Fibroblast of skin of right quadriceps (primary cell): Measurements from ENCODE around the gene SH2D5.
"Not testable (repeated sequence)": the region's sequence is repeated elsewhere in the genome, so short reads cannot be mapped to it uniquely, and the experiment has no call there.

ENCODE experiments used
- DNase-seq: peaks from one replicate; pipeline ENCODE4 v3.0.0-alpha.2; 2013

Gene SH2D5

DNA sequence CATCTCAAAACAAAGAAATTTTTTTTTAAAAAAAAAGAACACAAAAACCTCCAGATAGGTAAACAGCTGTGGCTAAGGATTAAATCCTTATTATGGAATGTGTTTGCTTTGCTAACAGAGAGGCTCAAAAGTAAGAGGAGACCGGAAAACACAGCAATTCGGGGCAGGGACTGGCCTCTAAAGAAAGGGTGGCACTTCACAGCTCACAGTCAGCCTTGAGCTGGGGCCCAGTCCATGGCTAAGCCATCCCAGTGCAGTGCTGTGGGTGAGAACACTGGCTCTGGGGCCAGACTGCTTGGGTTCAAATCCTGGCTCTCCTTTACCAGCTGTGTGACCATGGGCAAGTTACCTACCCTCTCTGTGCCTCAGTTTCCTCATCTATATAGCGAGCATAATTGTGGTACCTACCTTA, 42.9 kb downstream of the SH2D5 start:
- DNase-seq, result no peak

DNA sequence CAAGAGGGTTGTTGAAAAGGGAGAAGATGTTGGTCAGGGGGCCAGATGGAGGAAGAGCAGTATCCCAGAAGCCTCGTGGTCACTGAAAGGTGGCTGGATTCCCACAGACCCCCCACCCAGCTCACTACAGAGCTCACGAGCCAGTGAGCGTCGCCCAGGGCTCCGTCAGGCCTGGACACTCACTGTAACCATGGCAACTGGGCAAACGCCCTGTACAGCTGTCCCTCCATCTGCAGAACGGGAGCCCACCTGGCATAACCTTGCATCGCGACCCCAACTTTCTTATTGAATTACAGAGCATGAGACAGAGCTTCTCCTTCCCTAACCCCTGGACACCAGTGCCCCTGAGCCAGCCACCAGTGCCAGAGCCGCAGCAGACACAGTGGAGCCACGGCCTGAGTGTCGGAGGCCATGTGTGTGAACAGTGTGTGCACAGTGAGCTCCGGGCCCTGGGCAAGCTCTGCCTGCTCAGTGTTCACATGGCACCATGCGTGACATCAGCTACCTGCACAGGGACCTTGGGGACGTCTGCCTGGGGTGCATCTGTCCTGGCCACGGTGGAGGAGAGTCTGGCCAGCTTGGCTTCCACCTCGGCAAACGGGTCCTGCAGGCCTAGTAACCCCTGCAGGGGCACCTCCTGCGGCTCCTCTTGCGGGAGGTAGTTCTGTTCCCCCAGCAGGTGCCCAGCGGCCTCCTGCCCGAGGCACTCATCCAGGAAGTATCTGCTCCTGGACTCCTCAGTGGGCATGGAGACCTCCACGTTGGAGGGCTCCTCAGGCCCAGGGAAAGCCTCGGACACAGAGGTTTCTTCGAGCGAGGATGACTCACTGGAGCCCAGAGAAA, 45.4 kb downstream of the SH2D5 start:
- DNase-seq, result no peak

DNA sequence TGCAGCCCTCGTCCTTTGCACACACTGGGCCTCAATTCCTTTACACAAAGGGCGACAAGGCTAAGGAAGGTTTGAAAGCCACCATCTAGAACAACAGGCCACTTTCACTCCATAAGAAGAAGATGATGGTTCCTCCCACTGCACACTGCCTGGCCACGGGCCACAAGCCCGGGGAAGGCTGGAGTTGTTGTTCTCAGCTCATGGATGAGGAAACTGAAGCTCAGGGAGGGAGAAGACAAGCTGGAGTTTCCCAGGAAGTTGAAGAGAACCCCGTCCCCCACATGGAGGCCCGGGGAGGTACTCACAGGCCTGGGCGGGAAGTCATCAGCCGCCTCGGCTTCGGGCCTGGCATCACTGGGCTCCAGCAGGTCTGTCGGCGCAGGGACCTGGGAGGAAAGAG, 46.8 kb downstream of the SH2D5 start:
- DNase-seq, result no peak

DNA sequence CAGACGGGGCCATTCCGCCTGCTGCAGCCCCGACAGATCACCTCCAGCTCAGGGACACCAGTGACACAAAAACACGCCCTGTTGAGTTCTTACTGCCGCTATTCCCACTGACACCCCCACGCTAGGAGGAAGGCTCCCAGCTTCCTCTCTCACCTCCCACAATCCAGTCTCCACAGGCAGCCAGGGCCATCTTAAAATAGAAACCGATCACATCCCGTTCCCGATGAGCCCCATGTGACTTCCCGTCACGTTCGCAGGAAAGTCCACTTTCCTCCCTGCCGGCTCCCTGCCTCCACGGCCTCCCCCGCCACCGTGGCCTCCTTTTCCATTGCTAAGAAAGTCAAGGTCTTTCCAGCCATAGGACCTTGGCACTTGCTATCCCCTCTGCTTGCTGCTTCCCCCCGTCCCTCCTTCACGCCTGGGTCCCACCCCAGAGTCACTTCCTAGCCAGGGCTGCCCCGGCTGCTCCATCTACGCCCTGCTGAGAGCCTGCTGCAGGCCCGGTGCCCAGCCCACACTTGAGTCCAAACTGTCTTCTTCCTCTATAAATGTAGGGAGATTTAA, 47.3 kb downstream of the SH2D5 start:
- no peak for DNase-seq

DNA sequence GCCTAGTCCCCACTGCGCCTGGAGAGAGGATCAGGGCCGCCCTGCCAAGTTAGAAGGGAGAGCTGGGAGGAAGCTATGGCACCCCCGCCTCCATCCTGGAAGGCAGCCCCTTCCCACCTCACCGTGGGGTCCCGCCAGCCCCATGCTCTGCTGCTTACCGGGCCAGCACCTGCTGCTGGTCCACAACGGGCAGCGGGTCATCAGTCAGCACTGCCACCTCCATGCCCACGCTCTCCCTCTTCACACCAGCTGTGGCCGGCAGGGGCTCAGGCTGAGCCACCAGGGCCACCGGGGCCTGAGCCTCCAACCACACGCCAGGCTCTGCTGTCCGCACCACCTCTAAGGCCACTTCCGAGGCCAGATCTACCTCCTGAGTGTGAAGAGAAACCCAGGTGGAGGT, 47.9 kb downstream of the SH2D5 start:
- DNase-seq, result no peak

DNA sequence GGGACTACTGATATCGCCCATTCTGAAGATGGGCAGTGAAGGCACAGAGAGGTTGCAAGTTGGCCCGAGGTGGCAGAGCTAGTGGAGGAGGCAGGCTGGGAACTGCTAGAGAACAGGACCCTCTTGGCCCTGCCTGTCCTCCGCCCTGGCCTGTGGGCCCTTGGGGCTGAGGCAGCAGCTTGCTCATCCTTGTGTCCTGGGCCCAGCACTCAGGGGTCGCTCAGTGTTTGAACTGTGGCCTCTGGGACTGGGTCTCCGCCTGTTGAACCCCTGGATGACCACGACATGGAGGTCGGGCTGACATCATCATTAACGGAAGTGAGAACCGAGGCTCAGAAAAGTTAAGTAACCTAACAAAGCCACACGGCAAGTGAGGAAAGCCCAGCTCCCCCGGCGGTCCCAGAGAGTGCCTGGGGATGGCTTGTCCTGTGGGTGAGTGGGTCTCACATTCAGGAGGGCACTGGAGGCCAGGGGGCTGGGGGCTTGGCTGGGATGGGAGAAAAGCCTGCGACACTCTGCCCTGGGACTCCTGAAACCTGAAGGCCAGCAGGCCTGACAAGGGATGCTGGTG, 48.4 kb downstream of the SH2D5 start:
- DNase-seq, result no peak

DNA sequence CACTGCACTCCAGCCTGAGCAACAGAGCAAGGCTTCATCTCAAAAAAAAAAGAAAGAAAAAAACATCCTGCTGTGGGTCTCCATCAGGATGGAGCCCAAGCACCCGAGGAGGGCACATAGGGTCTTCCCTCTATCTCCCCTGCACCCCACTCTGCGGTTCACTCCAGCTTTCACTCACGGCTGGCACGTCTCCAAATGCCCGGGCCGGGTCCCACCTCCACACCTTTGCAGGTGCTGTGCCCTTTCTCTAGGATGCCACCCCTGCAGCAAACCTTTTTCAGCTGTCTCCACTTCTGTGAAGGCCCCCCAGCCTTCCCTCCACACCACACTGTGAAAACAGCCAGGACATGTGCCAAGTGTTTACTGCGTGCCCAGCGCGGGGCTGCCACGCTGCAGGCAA, 48.9 kb downstream of the SH2D5 start:
- no peak for DNase-seq

DNA sequence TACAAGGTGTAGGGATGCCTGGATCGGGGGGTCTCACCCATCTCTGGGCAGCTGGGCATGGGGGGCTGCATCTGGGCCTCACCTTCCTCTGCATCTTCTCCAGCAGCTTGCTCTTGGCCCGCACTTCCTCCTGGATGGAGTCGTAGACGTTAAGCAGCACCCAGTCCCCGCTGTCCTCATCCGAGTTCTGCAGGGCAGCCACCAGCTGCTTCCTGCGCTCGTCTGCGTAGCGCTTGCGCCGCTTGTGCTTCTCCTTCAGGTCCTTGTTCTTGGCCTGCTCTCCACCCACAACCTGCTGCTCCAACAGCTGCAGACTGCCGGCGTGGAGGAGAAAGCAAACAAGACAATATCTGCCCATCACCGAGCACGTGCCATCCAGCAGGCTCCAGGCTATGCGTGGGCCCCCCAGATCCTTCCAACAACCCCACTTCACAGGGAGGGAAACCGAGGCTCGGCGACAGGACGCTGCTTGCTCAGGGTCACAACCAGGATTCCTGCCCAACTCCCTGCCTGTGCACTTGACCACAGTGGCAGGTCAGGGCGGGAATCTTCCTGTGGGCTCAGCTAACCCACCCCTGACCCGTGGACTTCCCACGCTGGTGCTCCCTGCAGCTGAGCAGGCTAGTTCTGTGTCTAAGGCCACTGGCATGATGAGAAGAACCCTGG, 49.8 kb downstream of the SH2D5 start:
- no peak for DNase-seq

DNA sequence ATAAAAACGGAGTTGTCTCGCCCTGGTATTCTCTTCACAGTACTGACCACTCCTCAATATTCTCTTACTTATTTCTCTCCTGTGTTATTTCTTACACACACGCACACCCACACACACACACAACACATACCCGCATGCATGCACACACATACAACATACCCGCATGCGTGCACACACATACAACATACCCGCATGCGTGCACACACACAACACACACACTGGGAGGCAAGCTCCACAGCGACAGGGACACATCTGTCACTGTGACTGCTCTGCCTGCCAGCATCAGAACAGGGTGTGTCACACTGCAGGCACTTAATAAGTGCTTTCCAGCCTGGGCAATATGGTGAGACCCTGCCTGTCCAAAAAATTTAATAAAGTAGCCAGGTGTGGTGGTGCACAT, 50.5 kb downstream of the SH2D5 start:
- DNase-seq, result no peak

DNA sequence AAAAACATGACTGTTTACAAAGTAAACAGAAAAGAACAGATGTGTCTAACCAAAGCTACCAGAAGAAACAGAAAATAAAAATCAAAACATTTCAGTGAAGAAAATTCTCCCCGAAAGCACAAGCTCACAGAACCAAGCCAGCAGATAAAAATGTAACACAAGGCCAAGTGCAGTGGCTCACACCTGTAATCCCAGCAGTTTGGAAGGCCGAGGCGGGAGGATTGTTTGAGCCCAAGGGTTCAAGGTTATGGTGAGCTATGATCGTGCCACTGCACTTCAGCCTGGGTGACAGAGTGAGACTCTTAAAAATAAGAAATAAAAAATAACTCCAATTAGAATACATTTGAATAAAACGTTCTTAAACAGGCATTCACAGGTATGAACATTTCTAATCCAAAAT, 52.2 kb downstream of the SH2D5 start:
- no peak for DNase-seq

DNA sequence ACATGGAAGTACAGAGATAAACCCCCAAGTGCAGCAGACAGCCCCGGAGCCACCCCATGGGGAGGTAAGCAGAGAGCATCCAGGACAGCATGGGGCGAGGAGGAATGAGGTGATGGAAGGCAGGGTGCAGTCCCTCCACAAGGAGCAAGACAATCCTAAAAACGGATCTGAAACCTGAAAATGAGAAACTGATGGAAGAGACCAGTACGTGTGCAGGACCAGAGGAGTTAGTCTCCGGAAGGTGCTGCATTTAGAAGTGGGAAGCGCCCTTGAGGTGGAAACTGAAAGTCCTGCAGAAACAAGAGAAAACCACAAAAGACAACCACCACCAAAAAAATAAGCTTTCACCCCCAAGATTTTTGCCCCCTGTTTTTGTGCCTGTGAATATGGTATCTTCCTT, 53.9 kb downstream of the SH2D5 start:
- no peak for DNase-seq

DNA sequence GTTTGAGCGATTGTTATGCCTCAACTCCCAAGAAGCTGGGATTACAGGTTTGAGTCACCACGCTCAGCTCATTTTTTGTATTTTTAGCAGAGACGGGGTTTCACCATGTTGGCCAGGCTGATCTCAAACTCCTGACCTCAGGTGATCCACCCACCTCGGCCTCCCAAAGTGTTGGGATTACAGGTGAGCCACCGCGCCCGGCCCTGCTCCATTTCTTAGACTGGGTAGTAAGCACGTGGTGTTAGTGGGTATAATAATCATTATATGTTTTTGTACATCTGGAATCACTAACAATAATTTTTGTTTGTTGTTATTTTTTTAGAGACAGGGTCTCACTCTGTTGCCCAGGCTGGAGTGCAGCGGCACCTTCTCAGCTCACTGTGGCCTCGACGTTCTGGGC, 58.9 kb downstream of the SH2D5 start:
- DNase-seq, result not testable (repeated sequence)

DNA sequence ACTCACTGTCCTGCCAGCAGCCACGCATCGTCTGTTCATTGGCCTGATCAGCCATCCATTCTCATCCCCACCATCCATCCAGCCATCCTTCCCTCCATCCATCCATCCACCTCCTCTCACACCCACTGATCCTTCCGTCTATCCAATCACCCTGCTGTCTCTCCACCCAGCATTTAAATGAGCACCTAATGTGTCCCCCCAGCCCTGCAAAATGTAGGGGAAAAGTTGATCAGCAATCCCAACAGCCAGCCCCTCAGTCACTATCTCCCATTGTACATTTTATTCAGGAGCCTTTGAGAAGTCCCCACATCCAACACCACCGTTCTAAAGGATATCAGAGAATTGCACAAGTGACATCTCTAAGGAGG, 60.3 kb downstream of the SH2D5 start:
- no peak for DNase-seq

DNA sequence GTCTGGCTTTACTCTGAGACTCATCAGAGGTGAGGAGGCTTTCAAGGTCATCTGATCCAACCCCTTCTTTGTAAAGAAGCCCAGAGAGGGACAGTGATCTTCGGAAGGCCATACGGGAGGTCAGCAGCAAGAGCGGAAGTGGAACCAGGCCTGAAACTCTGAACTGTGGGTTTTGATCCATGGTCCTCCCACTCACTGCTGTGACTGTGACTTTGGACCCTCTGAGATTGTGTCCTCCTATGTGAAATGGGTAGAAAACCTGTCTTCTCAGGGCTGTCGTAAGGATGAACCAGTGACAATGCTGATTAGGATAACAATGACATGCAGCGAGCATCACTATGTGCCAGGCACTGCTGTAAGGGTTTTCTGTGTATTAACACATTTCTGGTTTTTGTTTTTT, 61.6 kb downstream of the SH2D5 start:
- no peak for DNase-seq
